ENCODE data around the gene MORN3.

The MORN3 gene

GRCh38 chr12:121669521-121669900, at the start of gene MORN3:
TSS of gene MORN3 (minus strand) at chr12:121669654. CDS start at chr12:121669483, 171 bp downstream.
- no peak within 1 kb of the TSS for H3K4me2 ChIP-seq (ENCODE audit: low read depth, low read length)
- TF ChIP-seq EZH2phosphoT487 (IDR thresholded peaks at IDR 0.05; ENCODE audit: low read length) (no peak), EZH2 (optimal IDR thresholded peaks at IDR 0.05; ENCODE audit: low read depth, low read length) (no peak), CTCF (IDR thresholded peaks at IDR 0.05; ENCODE audit: low read length) (no peak)
- no peak within 1 kb of the TSS for H3K27ac ChIP-seq (ENCODE audit: low read length)
- H4K20me1 ChIP-seq (ENCODE audit: insufficient read depth, low read length): no peaks in the 10 kb centered on the region
- 0 out of 2 replicates have a peak, but pooled peaks cover 3% of the 10 kb centered on the region for H3K4me1 ChIP-seq (ENCODE audit: low read length)
- no peak within 1 kb of the TSS for H3K9ac ChIP-seq (ENCODE audit: low read length)
- no peak within 1 kb of the TSS for H2AFZ ChIP-seq (ENCODE audit: low read length)
- no peaks in the 10 kb centered on the region for H3K9me3 ChIP-seq (replicated peaks; ENCODE audit: insufficient read depth, low read length)
- no peak for DNase-seq
- H3F3A ChIP-seq (ENCODE audit: insufficient read depth, low read length): peaks cover 6% of the 10 kb centered on the region
- no peaks in the 10 kb centered on the region for H3K9me2 ChIP-seq (replicated peaks; ENCODE audit: insufficient read depth, low read length)
- no peaks in the 10 kb centered on the region for H3K36me3 ChIP-seq (replicated peaks; ENCODE audit: insufficient read depth, low read length)
- H3K27me3 ChIP-seq (replicated peaks; ENCODE audit: insufficient read depth, low read length): no peaks in the 10 kb centered on the region
- H3K79me2 ChIP-seq (ENCODE audit: low read length): no peaks in the 10 kb centered on the region
- H3K4me3 ChIP-seq (ENCODE audit: low read length): no peak within 1 kb of the TSS

- no peaks in the 10 kb centered on the region for H3K9me2 ChIP-seq (replicated peaks; ENCODE audit: insufficient read depth, low read length)
- H3K27me3 ChIP-seq (replicated peaks; ENCODE audit: insufficient read depth, low read length): no peaks in the 10 kb centered on the region
- no peak overlapping the region for H3K4me2 ChIP-seq (ENCODE audit: low read depth, low read length)
- no peak overlapping the region for H3K4me3 ChIP-seq (ENCODE audit: low read length)
- peaks cover 6% of the 10 kb centered on the region for H3K4me1 ChIP-seq (ENCODE audit: low read length)
- H3K9me3 ChIP-seq (replicated peaks; ENCODE audit: insufficient read depth, low read length): no peaks in the 10 kb centered on the region
- no peak overlapping the region for H2AFZ ChIP-seq (ENCODE audit: low read length)
- H3F3A ChIP-seq (ENCODE audit: insufficient read depth, low read length): 0 out of 2 replicates have a peak, but pooled peaks cover 5% of the 10 kb centered on the region
- no peaks in the 10 kb centered on the region for H3K36me3 ChIP-seq (replicated peaks; ENCODE audit: insufficient read depth, low read length)
- peak overlapping the region; percentile 16; the same call in 1 of the 2 replicates for H3K27ac ChIP-seq (ENCODE audit: low read length)
- H4K20me1 ChIP-seq (ENCODE audit: insufficient read depth, low read length): no peaks in the 10 kb centered on the region
- no peaks in the 10 kb centered on the region; the same call in 1 of the 2 replicates for H3K79me2 ChIP-seq (ENCODE audit: low read length)
- peak; percentile 83 for DNase-seq
- no peak overlapping the region for H3K9ac ChIP-seq (ENCODE audit: low read length)
- TF ChIP-seq EZH2phosphoT487 (IDR thresholded peaks at IDR 0.05; ENCODE audit: low read length) (no peak), CTCF (IDR thresholded peaks at IDR 0.05; ENCODE audit: low read length) (no peak), EZH2 (optimal IDR thresholded peaks at IDR 0.05; ENCODE audit: low read depth, low read length) (no peak)
These were observed 49.3 kb upstream of the MORN3 start for GRCh38 chr12:121718653-121719239.

GRCh38 chr12:121717041-121717699, 47.7 kb upstream of the MORN3 start:
- Histone ChIP-seq H3K4me2 (ENCODE audit: low read depth, low read length) (no peak overlapping the region), H3K79me2 (ENCODE audit: low read length) (peaks cover 8% of the 10 kb centered on the region), H3K36me3 (replicated peaks; ENCODE audit: insufficient read depth, low read length) (no peaks in the 10 kb centered on the region), H3K9ac (ENCODE audit: low read length) (no peak overlapping the region), H3K9me2 (replicated peaks; ENCODE audit: insufficient read depth, low read length) (no peaks in the 10 kb centered on the region), H3K27me3 (replicated peaks; ENCODE audit: insufficient read depth, low read length) (no peaks in the 10 kb centered on the region), H3K27ac (ENCODE audit: low read length) (no peak overlapping the region), H3F3A (ENCODE audit: insufficient read depth, low read length) (0 out of 2 replicates have a peak, but pooled peaks cover 5% of the 10 kb centered on the region), H3K4me1 (ENCODE audit: low read length) (peaks cover 6% of the 10 kb centered on the region), H3K9me3 (replicated peaks; ENCODE audit: insufficient read depth, low read length) (no peaks in the 10 kb centered on the region), H4K20me1 (ENCODE audit: insufficient read depth, low read length) (no peaks in the 10 kb centered on the region), H2AFZ (ENCODE audit: low read length) (no peak overlapping the region), H3K4me3 (ENCODE audit: low read length) (no peak overlapping the region)
- no peak for TF ChIP-seq CTCF (IDR thresholded peaks at IDR 0.05; ENCODE audit: low read length)
- no peak for TF ChIP-seq EZH2phosphoT487 (IDR thresholded peaks at IDR 0.05; ENCODE audit: low read length)
- TF ChIP-seq EZH2 (optimal IDR thresholded peaks at IDR 0.05; ENCODE audit: low read depth, low read length): no peak
- no peak for DNase-seq
